ENCODE results near the gene ZNF740.

ZNF740 gene

DNA sequence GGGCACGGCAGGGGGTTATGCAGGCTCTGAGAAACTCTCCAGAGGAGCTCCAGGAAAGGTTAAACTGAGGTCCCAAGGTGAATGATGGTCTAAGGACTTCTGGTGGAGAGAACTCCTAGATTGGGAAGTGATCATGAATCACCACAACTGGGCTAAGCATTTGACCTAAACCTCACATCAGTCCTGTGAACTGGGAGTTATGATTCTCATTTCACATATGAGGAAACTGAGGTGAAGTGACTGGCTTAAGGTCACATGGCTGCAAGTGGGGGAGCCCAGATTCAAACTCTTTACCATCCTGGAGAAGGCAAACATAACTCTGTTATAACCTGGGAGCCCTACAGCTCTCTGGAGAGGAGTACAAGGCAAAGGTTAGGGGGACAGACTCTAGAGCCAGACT is 47.3 kb downstream of the ZNF740 start:
- no peak for DNase-seq

DNA sequence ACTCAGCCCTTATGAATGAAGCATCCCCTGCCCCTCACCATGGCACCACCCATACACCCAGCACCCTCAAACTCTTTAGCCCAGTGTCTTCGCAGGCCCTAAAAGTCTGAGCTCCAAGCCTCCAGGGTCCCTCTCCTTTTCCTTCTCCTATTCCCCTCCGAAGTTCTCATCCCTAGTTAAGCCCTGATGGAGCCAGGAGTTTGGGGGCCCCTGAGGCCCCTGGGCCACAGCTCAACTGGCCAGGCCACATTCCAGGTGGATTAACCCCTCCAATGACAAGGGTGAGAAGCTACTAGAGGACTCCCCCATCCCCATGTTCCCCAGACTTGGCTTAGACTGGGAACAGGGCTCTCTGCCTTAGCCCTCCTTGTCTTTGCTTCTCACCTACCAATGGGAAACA is 48.9 kb downstream of the ZNF740 start:
- DNase-seq: no peak

DNA sequence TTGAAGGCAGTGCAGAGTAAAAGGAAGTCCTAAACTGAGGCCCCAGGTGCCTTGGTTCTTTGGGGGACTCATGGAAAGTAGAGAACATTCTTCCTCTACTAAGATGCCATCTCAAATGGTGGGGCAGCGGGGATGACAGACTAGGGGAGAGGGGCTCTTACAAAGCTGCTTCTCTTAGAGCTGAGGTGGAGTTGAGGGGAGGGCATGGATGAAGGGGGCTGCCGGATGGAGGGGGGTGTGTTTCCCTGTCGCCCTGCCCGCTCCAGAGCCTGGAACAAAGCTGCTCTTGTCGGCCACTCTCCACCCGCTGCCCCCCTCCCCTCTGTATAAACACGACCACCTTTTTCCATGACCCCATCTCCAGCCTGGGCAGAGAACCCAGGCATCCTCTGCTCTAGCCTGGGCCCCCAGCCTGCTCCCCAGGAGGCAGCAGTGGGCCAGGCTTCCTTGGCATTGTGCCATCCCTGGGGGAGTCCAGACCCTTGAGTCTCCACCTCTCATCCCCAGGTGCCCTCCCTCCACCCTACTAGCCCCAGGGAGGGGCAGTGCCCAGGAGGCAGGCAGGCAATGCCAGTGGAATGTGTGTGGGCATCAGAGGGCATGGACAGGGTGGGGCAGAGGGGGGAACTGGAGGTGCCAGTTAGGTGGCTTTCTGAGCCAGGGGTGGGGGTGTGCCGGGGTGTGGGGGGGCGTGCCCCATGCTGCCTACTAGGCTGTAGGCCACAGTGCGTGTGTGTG is 49.8 kb downstream of the ZNF740 start:
- no peak for DNase-seq

DNA sequence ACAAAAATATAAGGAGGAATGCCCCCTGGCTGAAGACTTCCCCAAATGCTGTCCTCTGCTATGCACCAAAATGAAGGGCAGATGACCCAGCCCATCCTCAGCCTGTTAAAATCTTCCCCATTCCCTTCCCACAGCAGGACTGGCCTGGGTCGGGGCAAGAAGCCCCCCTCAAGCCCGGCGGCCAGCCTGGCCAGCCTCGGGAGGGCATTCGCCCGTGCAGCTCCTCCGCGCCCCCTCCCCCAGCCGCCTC is 51.1 kb downstream of the ZNF740 start:
- no peak for DNase-seq

DNA sequence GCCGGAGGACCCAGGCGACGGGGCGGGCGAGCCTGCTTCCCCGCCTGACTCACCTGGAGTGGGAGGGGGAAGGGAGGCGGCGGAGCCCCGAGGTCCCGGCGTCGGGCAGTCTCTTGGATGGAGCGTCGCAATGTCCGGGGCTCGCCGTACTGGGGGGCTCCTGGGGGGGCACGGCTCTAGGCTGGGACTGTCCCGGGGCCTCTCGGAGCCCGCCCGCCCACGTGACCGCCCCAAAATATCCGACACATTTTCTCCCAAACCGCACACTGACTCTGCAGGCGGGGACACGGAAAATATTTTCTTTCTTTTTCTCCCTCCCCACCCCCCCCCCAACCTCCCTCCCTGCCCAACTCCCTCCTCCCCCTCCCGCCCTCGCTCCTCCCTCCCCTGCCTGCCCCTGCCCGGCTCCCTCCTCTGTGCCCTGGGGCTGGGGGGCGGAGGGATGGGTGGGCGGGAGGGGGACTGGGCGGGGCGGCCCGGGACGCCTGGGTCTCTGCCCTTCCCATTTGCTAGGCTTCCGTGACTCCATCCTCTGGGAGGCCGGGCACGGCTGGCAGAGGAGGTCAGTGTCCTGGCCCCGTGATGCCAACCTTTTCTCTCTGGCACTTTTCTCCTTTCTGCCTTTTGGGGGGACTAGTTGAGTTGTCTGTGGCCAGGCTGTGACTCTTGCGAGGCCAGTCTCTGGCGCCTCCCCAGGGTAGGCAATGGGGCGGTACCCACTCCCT is 51.6 kb downstream of the ZNF740 start, which contains the start of gene RARG:
TSS of gene RARG (minus strand) at position 289 of the 725 bp plus-strand sequence. CDS start 4,664 bp downstream, outside the sequence.
- peak; percentile 85 for DNase-seq

DNA sequence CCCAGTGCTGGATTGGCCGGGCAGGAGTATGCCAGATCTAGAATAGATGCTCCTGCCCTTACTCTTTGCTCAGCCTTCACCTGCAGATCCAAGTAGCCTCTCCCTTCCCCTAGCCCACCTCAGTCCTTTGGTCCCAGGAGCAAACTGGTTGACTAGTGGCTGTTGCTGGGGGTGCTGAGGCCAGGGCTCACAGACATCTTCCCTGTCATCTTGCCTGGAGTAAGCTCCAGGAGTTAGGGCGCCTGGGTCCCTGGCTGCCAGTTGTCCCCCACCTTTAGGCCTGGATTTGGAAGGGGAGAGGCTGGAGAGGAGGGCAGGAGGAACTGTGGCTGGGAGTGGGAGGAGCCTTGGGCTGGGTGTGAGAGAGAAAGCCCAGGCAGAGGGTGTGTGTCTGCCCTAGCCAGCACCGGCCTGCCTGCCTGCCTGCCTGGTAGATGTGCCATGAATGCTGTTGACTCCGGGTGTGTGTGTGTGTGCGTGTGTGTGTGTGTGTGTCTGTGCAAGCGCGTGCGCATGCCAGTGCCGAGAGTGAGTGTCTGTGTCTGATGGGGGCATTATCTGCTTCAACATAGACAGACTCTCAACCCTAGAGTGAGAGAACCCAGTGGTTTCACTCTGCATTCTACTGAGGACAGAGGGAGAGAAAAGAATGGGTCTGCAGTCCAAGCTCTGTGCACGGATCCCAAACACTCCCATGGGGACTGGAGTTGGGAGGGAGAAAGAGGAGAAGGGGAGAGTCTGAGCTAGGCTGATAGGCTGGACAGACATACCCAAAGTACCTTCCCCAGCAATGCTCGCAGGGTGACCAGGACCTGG is 52.3 kb downstream of the ZNF740 start:
- DNase-seq: peak; percentile 68

DNA sequence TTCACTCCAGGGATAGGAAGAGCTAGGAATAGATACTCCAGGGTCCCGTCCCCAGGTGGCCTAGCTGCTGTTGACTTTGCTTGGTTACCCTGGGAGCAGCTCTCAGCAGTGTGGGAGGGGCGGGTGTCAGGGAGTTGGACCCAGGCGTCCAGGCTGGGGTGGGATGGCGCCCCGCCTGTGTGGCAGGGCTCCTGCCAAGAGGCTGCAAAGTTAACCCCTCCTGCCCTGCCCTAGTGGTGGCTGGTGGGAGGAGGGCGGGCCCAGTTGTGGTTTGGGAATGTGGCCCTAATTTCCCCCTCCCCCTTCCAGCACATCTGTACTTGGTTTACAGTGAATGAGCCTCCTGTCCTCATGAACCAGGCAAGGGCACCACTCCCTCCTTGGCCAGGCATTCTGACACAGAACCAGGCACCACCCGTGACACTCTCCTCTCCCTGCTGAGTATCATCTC is 53.2 kb downstream of the ZNF740 start:
- DNase-seq: no peak

DNA sequence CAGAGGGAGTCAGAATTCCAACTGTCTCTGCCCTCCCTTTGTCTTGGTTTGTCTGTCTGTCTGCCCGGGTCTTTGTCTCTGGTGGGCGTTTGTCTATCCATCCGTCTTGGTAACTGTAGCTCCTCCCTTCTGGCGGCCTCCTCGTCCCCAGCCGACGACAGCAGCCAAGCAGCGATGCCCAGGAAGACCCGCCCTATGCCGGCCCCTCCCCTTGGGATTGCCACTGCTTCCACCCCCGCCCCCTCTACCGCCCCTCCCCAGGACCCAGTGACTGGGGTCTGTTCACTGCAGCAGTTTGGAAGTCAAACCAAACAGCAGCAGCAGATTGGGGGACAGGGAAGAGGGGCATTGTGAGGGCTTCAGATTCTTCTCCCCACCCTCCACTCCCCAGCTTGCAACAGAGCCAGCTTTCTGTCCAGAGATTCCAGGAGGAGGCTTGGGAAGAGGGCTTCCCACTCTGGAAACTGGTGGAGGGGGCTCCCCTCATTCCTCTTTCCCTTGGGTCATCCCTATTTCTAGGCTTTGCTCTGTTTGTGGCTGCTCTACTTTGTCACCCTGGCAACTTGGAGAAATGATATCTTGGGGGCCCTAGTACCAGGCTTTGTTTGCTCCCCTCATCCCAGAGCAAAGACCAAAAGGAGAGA is 53.9 kb downstream of the ZNF740 start:
- DNase-seq: no peak

DNA sequence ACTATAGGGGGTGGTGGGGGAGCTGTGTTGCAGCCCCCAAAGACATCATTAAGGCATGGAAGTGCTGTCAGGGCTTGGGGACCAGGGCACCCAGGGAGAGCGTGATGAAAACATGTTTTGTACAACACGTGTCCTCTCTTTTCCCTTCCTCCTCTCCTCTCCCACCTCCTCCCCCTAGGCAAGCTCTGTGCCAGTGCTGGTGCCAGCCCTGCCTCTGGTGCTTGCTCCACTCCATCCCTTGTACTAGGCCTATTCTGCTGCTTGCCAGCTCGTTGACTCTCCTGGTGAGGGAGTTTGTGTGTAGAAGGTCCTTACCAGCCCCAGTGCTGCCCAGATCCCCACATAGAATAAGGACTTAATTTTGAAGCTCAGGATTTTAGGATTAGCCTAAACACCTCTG is 54.6 kb downstream of the ZNF740 start:
- DNase-seq: no peak

DNA sequence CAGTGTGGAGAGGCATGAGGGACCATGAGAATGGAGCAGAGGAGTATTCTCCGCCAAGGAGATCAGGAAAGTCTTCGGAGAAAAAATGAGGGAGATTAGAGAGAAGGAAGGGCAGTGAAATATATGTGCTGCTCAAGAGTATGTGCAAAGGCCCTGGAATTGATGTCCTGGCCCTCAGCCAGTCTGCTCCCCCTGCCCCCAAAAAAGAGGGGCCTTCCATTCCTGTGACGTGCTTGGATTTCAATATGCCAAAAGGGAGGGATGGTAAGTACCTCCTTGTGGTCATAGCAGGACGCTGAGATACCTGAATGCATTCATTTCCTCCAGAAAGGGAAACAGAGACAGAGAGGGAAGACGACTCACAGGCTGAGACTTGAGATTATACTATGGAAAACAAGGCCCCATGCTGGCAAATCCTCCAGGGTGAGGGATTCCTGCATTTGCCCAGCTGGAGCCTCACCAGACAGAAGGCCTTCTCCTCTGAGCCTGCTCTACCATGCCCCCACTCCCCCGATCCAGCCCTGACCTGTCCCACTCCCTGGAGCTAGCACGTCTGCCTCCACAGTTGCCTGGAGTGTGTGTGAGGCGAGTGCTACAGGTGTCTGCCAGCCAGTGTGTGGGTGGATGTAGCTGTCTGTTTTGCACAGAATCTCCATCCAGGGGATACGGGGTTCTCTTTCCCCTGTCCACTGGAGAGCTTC is 55.4 kb downstream of the ZNF740 start:
- no peak for DNase-seq

DNA sequence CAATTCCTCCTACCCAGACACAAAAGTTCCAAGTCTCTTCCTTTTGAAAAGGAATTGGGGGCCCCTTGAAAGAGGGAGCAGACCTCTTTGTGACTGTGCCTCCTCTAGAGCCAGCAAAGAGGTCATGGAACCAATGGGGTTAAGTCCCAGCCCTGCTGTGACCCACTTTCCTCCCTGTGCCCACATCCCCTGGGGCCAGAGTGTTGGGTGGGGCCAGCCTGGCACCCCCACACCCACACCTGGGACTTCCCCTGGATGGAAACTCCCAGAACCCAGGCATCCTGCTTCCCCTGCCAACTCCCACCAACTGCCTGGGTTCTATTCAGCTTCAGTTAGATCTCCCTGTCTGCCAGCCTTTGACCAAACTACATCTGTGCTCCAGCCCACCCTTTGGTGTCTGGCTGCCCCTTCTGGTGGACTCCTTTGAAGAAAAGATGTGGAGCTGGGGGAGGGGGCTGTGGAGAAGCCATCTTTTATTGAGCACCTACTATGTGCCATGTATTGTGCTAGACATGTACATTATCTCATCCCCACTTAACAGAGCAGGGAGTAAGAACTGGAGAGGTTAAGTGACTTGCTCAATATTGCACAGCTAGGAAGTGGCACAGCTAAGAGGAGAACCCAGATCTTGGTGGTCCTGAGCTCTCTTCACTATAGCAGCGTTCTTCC is 56.1 kb downstream of the ZNF740 start:
- DNase-seq: no peak

DNA sequence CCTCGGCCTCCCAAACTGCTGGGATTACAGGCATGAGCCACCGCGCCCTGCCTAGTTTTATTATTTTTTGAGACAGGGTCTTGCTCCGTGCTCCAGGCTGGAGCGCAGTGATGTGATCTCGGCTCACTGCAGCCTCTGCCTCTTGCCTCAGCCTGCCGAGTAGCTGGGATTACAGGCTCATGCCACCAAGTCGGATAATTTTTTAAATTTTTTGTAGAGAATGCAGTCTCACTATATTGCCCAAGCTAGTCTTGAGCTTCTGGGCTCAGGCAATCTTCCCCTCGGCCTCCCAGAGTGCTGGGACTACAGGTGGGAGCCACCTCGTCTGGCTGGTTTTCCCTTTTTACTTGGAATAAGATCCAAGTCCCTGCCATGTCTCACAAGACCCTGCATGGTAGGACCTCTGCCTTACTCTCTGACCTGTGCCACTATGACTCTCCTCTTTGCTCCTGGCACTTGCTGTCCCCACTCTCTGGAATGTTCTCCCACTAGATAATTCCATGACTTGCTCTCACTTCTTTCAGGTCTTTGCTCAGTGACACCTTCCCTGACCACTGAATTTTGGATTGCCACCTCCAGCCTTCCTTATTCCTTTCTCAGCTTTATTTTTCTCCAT is 59.2 kb downstream of the ZNF740 start:
- DNase-seq: no peak

DNA sequence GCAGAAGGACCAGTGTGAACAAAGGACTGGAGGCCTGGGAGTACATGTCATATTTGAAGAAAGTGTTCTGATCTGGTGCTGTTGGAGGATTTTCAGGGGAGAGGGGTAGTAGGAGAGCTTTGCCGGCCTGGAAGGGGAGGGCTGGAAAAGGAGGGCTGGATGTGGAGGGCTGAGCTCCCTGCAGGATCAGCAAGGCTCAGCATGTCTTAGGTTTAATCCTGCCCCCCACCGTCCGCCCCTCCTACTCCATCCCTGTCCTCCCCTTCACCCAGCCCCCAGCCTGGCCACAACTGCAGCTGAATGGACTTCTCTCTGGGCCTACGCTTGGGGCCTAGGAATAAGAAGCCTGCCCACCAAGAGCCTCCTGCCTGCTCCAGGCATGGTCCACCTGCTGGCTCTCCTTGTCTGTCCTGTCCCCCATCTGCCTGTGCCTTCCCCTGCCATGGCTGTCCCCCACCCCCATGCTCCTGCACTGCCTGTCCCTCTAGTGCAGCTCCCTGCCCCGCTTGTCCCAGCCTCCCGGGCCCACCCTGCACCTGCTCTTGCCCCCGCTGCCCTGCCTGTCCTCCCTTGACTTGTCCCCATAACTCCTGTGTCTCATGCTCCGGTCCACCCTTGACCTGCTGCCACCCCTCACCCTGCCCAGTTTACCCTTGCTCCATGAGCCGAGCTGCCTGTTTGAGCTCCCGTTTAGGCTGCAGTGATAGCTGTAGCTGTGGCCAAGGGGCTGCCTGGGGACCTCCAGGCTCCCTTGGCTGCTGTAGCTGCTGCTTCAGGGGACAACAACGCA is 61.3 kb downstream of the ZNF740 start:
- DNase-seq: no peak

DNA sequence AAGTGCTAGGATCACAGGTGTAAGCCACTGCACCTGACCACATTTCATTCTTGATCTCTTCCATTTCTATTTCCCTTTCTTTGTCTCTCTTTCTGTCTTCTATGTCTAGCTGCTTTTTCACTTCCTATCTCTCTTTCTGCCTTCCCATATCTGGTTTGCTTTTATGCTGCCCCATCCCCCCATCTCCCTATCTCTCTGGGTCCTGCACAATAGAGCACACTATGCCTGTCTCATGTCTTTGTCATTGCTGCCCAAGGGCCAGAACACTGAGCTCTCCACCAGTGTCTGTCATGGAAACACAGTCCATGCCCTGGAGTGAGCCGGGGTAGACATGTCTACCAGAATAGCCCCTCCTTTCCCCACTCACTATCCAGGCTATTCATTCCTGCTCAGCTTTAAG is 63.8 kb downstream of the ZNF740 start:
- no peak for DNase-seq
